GM20000 (cell line): ENCODE measurements around the gene RASSF5.

Experiments used
- DNase-seq: peaks from one replicate; pipeline ENCODE4 v3.0.0; 2012; ENCODE audit warnings: low spot score
- CTCF ChIP-seq: IDR thresholded peaks from 2 replicates; pipeline ENCODE4 v1.5.1; 2012; ENCODE audit warnings: mild to moderate bottlenecking, control low read depth; ENCODE audit errors: extremely low read depth, missing control alignments

Gene RASSF5

GRCh38 chr1:206568779-206569352, 61.5 kb downstream of the RASSF5 start:
- no peak for TF ChIP-seq CTCF
- no peak for DNase-seq

- TF ChIP-seq CTCF: no peak
These were observed 62.2 kb downstream of the RASSF5 start for GRCh38 chr1:206569556-206569955.

GRCh38 chr1:206570529-206570928, 63.2 kb downstream of the RASSF5 start:
- no peak for DNase-seq
- no peak for TF ChIP-seq CTCF

More at GRCh38 chr1:206569556-206569955, 62.2 kb downstream of the RASSF5 start:
- DNase-seq: no peak

DNA sequence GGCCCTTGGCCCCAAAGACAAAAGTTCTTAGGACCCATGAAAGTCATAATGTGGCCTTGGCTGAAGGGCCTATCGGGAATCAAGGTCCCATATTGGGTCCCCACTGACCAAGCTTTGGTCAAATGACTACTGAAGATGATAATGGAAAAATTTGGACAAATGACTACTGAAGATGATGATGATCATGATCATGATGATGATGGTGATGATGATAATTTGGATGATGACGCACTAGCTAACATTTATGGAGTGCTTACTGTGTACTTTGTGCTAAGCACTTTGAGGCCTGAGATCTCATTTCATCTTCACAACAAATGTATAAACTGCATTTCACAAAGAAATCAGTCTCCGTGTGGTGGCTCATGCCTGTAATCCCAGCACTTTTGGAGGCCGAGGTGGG, 65.5 kb downstream of the RASSF5 start:
- TF ChIP-seq CTCF: no peak
- DNase-seq: no peak

DNA sequence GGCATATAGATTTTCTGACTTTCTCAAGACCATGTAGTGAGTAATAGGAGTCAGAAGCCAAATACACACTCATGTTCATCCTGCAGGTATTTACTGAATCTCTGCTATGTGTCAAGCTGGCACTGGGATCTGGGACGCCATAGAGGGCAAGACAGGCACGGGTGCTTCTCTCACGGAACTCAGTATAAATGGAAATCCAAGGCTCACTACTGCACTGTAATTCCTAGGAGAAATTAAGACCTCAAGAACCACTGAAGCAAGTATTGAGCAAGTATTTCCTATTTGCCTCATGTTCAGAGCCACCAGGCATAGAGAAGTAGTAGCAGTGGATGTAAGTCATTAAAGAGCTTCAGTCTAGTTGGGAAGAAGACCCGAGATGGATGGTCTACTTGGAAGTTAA, 66.0 kb downstream of the RASSF5 start:
- TF ChIP-seq CTCF: no peak
- DNase-seq: no peak

GRCh38 chr1:206573762-206574161, 66.4 kb downstream of the RASSF5 start:
- TF ChIP-seq CTCF: no peak
- no peak for DNase-seq

- DNase-seq: peak; percentile 40
- no peak for TF ChIP-seq CTCF
These were observed 68.0 kb downstream of the RASSF5 start for GRCh38 chr1:206575165-206575893.
